HG03432 (cell line): ENCODE results near the gene RGS10.
"Not testable (repeated sequence)": the region's sequence is repeated elsewhere in the genome, so short reads cannot be mapped to it uniquely, and the experiment has no call there.

Experiments
- ATAC-seq: cut with Tn5 transposase; IDR thresholded peaks from one replicate; pipeline ENCODE4 v1.9.1; 2021; ENCODE audit warnings: mild to moderate bottlenecking, moderate library complexity; ENCODE audit not compliant: unreplicated experiment

Gene RGS10

DNA sequence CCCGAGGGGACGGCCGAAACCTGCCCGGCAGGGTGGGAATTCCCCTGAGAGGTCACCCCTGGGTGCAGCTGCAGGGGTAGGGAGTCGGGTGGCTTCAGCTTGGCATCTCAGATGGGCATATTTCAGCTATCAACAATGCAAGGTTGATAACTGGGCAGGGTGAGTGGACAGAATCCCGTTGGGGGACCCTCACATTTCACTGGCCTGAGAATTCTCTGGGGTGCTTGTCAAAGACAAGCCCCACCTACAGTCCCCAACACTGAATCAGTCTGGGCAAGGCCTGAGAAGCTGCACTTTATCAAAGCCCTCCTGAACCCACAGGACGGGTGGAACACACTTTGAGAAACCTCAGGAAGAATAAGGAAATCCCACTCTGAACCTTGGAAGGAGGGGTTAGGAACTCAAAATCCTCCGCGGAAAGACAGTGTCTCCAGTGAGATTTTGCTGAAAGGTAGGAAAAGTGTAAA is 3.1 kb downstream of the RGS10 start:
- ATAC-seq = no peak

DNA sequence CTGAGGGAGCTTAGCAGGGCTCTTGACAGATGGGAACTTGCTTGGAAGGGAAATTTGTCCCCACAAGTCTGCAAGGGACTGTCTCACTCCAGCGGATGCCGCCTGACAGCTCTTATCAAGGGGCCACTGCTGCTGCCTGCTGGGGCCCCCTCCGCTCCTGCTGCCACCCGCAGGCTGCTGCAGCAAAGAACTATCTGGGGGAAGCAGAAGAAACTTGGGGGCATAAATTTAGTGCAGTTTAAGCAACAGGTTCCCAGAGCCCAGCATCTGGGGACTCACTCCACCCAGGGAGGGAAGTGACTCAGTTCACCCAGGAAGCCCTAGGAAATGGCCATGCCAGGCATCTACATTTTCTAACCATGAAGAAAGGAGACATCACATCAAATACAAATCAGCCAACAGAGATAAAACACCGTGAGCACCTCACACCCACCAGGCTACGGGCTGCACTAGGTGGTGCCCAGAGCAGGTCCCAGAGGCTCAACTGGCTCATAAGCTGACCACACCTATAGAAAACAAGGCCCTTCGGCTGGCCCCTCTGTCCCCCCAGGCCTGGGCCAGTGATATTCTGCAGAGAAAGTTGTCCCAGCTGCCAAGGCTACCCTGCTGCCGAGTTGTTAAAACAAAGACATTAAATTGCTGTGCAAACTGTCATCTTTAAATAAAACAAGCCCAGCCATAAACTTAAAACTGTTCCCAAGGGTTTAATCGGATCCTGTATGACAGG is 3.7 kb downstream of the RGS10 start:
- ATAC-seq = no peak

DNA sequence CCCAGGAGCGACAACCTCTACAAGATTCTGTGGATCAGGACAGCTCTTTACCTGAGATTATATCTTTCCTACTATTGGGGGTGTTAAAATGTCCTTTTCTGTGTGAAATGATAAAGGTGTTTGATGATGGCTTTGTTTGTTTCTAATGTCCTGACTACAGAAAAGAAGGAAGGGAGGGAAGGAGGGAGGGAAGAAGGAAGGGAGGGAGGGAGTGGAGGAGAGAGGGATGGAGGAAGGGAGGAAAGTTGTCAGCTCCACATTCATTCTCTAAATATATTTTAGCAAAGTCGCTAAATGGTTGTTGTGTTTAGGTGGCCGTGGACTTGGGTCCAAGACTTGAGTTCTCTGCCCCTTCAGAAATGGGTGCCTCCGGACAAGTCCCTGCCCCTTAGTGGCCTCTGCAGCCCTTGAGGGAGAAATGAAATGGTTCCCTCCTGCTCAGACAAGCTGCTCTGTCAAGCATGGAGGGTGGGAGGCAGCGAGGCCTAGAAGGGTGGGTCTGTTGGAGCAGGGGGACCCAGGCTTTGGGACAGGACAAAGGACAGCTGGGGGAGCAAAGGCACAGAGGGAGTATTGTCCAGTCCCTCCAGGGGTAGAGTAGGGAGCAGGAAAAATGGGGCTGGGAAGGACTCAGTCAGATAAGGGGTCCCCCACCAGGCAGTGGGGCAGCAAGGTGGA is 4.4 kb downstream of the RGS10 start:
- ATAC-seq = no peak

DNA sequence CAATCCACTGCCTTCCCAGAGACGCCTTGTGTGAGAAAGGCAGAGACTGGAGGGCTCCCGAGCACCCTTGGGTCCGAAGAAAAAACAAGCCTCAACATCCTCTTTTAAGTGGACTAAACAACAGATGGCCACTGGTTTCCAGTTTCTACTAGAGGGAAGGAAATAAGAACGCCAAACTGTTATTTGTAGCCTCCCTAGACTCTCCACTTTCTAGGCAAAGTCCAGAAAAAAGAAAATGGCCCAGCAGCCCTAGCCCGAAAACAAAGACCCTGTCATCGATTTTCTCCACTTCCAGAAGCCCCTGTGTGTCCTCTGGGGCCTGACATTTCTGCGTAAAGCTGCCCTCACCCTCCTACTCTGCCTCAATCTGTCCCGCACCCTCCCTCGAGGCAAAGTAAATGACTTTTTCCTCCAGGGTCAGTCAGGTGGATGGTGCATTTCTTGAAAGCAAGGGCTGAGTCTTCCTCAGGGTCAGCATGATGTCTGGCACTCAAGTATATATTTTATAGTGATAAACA is 6.0 kb downstream of the RGS10 start:
- no peak for ATAC-seq

DNA sequence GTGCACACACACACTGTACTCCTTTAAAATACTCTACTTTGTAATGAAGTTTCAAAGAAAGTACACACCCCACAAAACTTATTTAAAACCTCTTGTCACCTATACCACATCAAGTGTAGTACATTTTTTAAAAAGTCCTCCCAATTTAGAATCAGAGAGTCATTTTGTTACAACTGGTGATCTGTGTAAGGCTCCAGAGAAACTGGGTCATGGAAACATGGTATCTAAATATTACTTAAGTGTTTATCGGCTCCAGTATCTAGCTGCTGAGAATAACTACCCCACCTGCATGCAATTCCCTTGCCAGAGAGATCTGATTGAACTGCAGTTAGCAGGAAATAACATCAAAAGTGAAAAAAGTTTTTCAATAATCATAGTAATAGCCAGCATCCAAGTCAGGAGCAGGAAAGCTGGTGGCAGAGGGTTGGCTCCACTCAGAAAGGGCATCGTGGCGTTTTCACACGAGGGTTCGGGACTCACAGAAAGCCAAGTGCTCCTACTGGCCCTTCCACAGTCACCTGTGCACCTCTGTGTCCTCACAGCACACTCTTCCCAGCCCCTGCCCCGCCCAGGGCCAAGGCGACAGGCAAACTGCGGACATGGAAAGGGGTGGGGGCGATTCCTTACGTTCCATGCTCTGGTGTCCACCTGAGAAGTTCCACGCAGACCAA is 6.5 kb downstream of the RGS10 start:
- no peak for ATAC-seq

DNA sequence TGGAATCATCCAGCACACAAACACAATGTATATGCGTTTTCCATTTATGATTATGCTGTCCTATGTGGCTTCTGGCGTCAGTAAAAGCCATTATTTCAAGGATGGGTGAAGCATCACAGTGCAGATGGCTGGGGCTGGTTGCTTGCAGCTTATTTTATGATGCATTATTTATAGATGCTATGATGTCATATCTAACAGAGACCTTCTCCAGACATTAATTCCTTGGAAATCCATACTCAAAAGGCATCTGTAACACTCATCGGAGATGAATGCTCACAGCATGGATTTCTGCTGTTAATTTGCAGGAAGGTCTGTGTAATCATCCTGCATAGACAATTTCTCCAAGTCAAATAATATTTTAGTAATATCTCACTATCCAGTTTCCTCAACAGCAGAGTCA is 7.2 kb downstream of the RGS10 start:
- ATAC-seq = no peak

DNA sequence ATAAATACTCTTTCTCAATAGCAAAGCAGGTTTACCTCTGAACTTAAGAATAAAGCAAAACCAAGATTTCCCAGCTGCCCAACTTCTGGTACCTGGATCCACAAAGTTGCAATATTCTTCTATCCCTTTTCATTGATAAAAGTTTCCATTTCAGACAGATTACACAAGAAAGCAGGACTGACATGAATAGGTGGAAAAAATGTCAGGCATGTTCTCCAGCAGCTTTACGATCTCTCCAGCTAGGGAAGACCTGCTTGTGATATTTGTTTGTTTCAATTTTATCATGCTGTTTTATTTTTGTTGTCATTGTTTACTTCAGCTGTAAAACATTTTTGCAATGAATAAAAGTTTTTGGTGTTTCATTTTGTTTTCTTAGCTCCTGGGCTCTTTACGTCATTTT is 9.0 kb downstream of the RGS10 start:
- no peak for ATAC-seq

DNA sequence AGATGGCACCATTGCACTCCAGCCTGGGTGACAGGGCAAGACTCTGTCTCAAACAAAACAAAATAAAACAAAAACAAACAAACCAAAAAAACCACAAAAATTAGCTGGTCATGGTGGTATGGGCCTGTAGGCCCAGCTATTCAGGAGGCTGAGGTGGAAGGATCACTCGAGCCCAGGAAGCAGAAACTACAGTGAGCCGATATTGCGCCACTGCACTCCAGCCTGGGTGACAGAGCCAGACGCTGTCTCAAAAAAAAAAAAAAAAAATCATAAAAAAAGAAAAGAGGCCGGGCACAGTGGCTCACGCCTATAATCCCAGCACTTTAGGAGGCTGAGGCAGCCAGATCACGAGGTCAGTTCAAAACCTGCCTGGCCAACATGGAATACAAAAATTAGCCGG is 9.7 kb downstream of the RGS10 start:
- not testable (repeated sequence) for ATAC-seq

DNA sequence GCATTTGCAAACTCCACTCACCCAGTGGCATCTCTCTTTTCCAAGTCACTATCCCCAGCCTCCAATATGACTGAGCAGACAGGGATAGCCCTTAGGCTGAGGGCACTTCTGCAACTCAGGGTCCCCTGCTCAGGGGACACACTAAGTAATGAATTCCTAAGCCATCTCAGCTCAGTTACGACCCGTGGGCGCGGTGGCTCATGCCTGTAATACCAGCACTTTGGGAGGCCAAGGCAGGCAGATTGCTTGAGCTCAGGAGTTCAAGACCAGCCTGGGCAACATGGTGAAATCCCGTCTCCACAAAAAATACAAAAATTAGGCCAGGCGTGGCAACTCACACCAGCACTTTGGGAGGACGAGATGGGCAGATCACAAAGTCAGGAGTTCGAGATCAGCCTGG is 10.3 kb downstream of the RGS10 start:
- ATAC-seq = not testable (repeated sequence)

DNA sequence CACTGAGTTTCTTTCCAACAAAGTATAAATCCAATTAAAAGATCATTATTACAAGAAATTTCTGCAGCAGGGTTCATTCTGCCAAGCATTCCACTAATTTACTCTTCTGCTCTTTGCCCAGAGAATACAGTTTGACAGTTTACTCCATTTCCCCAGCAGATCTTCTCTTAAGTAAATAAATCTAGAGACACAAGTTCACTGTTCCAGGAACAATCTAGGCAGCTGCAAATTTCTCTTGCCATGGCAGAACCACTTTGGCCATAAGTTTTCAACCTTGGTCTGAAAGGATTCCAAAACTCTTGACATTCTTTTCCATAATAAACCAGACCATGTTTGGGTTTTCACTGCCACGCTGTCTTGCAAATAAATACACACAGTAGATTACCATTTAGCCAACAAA is 11.5 kb downstream of the RGS10 start:
- ATAC-seq = no peak

DNA sequence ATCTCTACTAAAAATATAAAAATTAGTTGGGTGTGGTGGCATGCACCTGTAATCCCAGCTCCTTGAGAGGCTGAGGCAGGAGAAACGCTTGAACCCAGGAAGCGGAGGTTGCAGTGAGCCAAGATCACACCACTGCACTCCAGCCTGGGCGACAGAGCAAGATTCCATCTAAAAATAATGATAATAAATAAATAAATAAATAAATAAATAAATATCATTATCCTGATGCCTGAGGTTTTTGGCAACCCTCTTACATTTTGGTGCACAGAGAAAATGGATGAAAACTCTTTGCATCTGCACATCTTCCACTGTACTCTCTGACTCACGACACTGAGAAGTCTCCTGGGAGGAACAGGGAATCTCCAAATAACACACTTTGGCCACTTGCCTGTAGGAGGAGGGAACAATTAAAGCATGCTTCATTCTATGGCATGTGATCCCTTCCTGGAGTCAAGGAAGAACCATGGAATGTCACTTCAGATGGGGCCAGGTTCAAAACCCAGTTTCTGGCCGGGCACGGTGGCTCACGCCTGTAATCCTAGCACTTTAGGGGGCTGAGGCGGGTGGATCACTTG is 13.8 kb downstream of the RGS10 start:
- not testable (repeated sequence) for ATAC-seq

DNA sequence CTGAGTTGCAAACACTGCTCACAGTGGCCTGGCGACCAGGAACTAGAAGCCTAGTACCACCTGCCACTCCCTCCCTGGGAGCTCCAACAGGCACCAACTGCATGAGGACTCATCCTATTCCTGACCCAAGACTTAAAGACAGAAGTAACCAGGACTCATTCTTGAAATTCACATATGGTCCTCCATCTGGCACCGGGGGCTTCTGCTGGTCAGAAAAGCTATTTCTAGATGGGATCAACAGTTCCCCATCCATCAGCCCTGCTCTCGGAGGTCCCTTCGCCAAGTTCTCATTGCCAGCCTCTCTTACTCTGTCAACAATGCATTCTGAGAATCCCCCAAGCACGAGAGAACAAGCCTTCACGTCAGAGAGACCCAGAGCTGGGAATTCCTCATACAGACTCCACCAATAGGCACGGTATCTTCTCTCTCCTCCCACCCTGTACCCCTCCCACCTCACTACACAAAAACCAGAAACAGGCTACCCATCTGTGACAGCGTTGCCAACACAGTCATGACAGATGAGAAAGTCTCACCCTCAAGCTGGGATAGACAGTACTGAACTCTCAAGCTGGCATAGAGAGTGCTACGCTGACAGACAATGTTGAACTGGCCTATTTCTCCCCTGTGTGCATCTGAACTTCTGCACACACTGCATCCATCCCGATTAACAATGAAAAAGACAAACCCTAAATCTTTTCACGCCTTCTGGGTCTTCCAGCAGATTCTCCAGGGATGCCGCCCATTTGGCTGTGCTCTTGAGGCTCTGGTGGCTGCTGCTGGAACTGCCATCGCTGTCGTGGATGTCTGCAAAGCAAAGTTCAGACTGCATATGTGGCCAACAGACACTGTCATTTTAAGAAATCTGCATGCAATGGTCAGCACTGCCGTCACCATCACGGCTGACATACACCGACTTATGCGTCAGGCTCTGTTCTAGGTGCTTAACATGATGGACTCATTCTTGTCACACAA is 15.6 kb downstream of the RGS10 start:
- ATAC-seq = no peak

DNA sequence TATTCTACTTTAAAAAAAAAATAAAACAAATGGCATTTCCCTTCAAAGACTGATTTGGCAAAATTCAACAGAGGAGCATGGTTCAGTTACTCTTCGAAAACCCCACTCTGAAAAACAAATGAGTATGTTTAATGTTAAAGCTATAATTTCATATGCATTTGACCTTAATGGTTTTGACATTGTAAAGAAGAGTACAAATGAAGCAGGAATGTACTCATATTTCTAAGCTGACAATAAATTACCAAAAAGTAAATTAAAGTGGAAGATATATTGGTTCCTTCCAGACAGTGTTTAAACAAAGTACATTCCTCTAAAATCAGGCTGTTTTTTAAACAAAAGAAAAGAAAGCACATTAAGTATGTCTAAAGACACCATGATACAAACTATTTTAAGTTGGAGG is 16.4 kb downstream of the RGS10 start:
- no peak for ATAC-seq

DNA sequence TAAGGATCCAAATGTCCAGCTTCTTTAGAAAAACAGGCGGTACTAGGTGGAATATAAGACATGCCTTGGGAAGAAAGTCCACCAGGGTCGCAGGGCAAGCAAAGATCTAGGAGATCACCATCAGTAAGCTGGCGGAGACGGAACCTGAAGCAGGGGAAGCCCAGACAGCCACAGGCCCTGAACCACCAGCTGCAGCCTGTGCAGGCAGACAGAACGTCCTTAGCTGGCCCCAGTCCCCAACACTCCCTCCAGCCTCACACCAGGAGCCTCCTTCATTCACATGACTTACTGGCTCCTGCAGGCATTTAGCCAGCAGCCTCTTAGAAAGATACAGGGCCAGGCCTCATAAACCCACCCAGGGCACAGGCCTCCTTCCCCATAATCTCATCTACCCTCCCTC is 17.4 kb downstream of the RGS10 start:
- ATAC-seq = no peak

DNA sequence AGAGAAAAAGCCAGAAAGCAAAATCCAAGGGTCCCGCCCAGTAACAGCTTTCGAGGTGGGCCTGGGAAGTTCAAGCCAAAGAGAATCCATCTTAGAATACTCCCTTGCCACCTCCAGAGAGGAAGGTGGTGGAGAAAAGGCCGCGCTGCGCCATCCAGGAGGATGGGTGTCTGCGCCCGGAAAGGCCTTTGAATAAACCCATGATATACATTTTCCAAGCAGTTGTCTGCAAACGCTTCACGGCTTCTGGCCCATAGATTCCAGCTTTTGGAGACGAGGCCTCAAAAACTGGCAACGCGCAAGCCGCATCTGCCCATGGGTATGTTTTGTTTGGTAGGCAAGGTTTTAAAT is 17.8 kb downstream of the RGS10 start:
- no peak for ATAC-seq

DNA sequence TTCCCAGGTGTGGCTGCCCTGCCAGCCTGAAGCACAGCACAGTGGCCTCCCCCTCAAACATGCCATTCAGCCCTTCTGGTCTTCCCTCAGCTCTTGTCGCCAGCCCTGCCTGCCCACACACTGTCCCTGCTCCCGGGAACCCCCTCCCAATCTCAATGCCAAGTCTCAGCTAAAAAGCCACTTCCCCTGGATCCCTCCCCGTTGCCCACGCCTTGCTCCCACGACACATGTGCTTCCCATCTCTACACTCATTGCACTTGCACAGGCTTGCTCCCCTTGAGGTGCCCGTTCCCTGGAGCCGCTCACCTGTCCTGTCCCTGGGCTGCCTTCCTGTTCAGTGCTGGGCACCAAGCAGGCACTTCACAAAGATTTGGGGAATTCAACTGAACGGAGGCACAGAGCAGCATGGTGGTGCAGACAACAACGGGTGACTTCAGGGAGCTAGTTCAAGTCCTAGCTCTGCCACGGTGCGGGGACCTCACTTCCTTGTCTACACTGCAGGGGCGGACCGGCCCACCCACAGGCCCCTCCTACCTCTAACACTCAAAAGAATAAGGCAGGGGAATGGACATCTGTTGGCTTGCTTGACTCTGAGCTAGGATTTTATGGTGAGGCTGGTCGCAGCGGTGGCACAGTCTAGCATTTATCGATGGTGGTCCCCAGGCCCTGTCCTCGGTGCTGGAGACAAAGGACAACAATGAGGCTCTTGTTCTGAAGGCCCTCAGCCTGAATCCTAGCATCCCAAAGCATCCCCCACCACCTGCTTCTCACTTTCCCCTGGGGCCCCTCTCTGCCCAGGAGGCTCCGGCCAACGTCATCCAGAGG is 18.4 kb downstream of the RGS10 start:
- ATAC-seq = no peak

DNA sequence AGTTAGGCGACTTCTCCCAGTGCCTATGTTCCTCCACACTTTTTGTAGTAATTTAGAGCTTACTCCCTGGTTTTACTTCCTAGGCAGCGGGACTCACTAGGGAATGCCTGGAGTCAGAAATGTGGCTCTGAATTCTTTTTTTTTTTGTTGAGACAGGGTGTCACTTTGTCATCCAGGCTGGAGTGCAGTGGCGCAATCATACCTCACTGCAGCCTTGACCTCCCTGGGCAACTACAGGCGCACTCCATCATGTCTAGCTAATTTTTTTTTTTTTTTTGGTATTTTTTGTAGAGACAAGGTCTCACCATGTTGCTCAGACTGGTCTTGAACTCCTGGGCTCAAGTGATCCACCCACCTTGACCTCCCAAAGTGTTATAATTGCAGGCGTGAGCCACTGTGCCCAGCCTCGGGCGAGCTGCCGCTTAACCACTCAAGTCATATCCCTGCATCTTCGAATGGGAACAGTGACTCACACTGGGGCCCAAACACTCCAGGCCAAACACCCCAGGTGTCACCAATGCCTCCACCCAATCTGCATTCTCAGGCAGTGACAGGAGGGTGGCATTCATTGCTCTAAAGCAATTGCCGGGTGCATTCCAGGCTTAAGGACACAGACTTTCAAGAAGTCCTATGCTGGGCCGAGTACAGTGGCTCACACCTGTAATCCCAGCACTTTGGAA is 19.6 kb downstream of the RGS10 start:
- no peak for ATAC-seq

DNA sequence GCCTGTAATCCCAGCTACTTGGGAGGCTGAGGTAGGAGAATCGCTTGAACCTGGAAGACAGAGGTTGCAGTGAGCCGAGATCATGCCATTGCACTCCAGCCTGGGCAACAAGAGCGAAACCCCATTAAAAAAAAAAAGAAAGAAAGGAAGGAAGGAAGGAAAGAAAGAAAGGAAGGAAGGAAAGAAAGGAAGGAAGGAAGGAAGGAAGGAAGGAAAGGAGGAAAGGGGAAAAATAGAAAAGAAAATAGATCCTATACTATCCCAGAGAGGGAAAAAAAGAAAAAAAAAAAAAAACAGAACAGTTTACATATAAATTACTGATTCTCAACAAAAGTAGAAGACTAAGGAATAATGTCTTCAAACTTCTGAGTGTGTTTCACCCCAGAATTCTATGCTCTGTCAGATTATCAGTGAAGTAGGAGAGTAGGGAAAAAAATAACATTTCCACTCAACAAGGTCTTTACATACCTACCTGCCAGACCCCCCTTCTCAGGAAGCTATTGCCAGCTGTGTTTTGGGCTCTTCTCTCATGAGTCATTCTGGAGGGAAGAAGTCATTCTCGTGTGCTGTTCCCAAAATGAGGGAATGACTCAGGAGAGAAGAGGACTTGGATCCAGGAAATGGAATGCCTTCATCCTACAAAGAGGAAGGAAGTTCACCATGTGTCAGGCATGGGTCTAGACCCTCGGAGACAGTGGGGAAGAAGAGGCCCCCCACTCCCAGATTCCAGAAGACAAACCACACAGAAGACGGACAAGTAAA is 20.9 kb downstream of the RGS10 start:
- ATAC-seq = no peak
